Keratinocyte (primary cell): ENCODE data around the gene YY1AP1. TPM values are rescaled to one million over a fixed set of nuclear protein-coding genes. Genes with fewer than 3 reads are reported as not detected.
"Not testable (repeated sequence)": the region's sequence is repeated elsewhere in the genome, so short reads cannot be mapped to it uniquely, and the experiment has no call there.

Source experiments
- DNase-seq: peaks from one replicate; pipeline ENCODE4 v3.0.0-alpha.2; 2011; ENCODE audit warnings: low read depth, missing footprints, low spot score
- FAIRE-seq: peaks from 2 replicates; lab custom pipeline; 2011; peaks lifted over from hg19 to GRCh38; lab: Jason Lieb, UNC
- H2AFZ ChIP-seq: 2 replicates; pipeline ENCODE4 v1.6.0; 2012; ENCODE audit warnings: low read length, control low read depth, inconsistent platforms; ENCODE audit not compliant: control insufficient read depth
- H3K27ac ChIP-seq: 2 replicates; pipeline ENCODE4 v1.5.1; 2011; ENCODE audit warnings: low read length; ENCODE audit not compliant: control insufficient read depth, insufficient read depth
- H3K27me3 ChIP-seq: 3 replicates; pipeline ENCODE4 v1.6.0; 2011; ENCODE audit warnings: low read length; ENCODE audit not compliant: control insufficient read depth, insufficient read depth; ENCODE audit errors: extremely low read depth
- H3K36me3 ChIP-seq, 2 experiments: 2 replicates in 1 of 2; 3 replicates in 1 of 2; pipeline ENCODE4 v1.5.1; 2011; ENCODE audit warnings: low read length in 2 of 2, mild to moderate bottlenecking in 1 of 2; ENCODE audit not compliant: control insufficient read depth in 2 of 2, insufficient read depth in 2 of 2; ENCODE audit errors: extremely low read depth in 1 of 2
- H3K4me1 ChIP-seq: 3 replicates; pipeline ENCODE4 v1.5.1; 2011; ENCODE audit warnings: low read length; ENCODE audit not compliant: control insufficient read depth, insufficient read depth; ENCODE audit errors: extremely low read depth
- H3K4me2 ChIP-seq: 3 replicates; pipeline ENCODE4 v1.6.0; 2011; ENCODE audit warnings: low read depth, low read length; ENCODE audit not compliant: control insufficient read depth, insufficient read depth; ENCODE audit errors: extremely low read depth
- H3K4me3 ChIP-seq, 3 experiments: fragments of 200-600 bp in 1 of 3; sonication (generic) in 1 of 3; 2 replicates in 2 of 3; 3 replicates in 1 of 3; pipeline ENCODE4 v1.5.1; 2011 to 2016; ENCODE audit warnings: low read length in 3 of 3, mild to moderate bottlenecking in 3 of 3, control low read depth in 2 of 3, inconsistent platforms in 1 of 3, low read depth in 1 of 3, mixed read lengths in 1 of 3, mixed run types in 1 of 3, moderate library complexity in 1 of 3; ENCODE audit not compliant: control insufficient read depth in 2 of 3, insufficient read depth in 2 of 3; ENCODE audit errors: extremely low read depth in 1 of 3
- H3K79me2 ChIP-seq: 2 replicates; pipeline ENCODE4 v1.6.0; 2012; ENCODE audit warnings: low read length; ENCODE audit not compliant: control insufficient read depth, insufficient read depth
- H3K9ac ChIP-seq: 3 replicates; pipeline ENCODE4 v1.6.0; 2011; ENCODE audit warnings: low read length; ENCODE audit not compliant: control insufficient read depth, insufficient read depth; ENCODE audit errors: extremely low read depth
- H3K9me1 ChIP-seq: 3 replicates; pipeline ENCODE4 v1.6.0; 2011; ENCODE audit warnings: low read length; ENCODE audit not compliant: control insufficient read depth, insufficient read depth; ENCODE audit errors: extremely low read depth
- H3K9me3 ChIP-seq: 2 replicates; pipeline ENCODE4 v1.5.1; 2012; ENCODE audit warnings: low read depth, low read length; ENCODE audit not compliant: control insufficient read depth
- H4K20me1 ChIP-seq: 3 replicates; pipeline ENCODE4 v1.6.0; 2011; ENCODE audit warnings: low read length; ENCODE audit not compliant: control insufficient read depth, insufficient read depth; ENCODE audit errors: extremely low read depth
- EZH2 ChIP-seq: IDR thresholded peaks from one replicate; pipeline ENCODE4 v1.6.1; 2012; ENCODE audit warnings: inconsistent platforms, mild to moderate bottlenecking, low read length, moderate library complexity
- dilution Hi-C: fragments of 300-500 bp; cut with MboI; formaldehyde crosslinking; loops from one replicate; pipeline ENCODE4 v1.7.0; 2020; ENCODE audit warnings: low sequenced_read_pairs; ENCODE audit not compliant: extremely low pct_ligation_motif_present
- polyA plus RNA-seq, 5 experiments: library from polyadenylated mRNA; depleted of rRNA in 3 of 5; stranded (reverse) in 3 of 5; stranded (forward) in 1 of 5; unstranded in 1 of 5; fragments of >200 nt; gene quantifications; 1 replicate in 1 of 5; 2 replicates in 3 of 5; 3 replicates in 1 of 5; pipeline versions ENCODE4 v1.2.1 to v1.2.3, GENCODE V29; 2011 to 2012; ENCODE audit warnings: missing spikeins in 2 of 5, low read depth in 1 of 5, low replicate concordance in 1 of 5
- TF ChIP-seq, protein P1 (sequence below), 3 experiments: IDR thresholded peaks in 1 of 3; conservative IDR thresholded peaks in 1 of 3; optimal IDR thresholded peaks in 1 of 3; 2 replicates in 2 of 3; 3 replicates in 1 of 3; pipeline versions ENCODE3 to v1.5.1; 2011; ENCODE audit warnings: low read length in 3 of 3, mild to moderate bottlenecking in 3 of 3, moderate library complexity in 2 of 3, control low read depth in 1 of 3, inconsistent platforms in 1 of 3; ENCODE audit not compliant: insufficient read depth in 2 of 3; ENCODE audit errors: extremely low read depth in 1 of 3

Gene YY1AP1
- polyA plus RNA-seq, 1 donor (not counting 4 experiments of a cell fraction or from before 2014, with no cell fraction given) = 45.2 TPM

DNA sequence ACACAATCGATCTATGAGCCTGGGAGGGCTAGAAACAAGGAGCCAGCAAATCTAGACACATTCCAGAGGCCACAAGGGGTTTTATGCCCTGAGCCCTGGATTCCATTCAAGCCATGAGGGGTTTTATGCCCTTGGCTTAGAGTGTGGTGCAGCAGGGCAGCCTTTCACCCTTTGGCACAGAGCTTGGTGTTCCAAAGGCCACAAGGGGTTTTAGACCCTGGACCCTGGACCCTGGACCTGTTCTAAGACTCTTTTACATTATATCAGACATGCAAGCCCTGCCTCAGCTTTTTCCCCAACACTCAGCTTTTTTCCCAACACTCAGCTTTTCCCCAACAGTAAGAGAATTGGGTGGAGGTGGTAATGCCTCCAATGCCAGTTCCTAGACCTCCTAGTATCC lies 65.2 kb downstream of the YY1AP1 start:
- dilution Hi-C loops = no loop called here
- H3K9ac ChIP-seq = no peak overlapping the region
- FAIRE-seq = no peak
- no peaks in the 10 kb centered on the region for H4K20me1 ChIP-seq
- no peak overlapping the region for H3K4me2 ChIP-seq
- H3K4me3 ChIP-seq = no peak overlapping the region
- no peaks in the 10 kb centered on the region for H3K4me1 ChIP-seq
- TF ChIP-seq EZH2 = no peak
- TF ChIP-seq, protein P1, sequence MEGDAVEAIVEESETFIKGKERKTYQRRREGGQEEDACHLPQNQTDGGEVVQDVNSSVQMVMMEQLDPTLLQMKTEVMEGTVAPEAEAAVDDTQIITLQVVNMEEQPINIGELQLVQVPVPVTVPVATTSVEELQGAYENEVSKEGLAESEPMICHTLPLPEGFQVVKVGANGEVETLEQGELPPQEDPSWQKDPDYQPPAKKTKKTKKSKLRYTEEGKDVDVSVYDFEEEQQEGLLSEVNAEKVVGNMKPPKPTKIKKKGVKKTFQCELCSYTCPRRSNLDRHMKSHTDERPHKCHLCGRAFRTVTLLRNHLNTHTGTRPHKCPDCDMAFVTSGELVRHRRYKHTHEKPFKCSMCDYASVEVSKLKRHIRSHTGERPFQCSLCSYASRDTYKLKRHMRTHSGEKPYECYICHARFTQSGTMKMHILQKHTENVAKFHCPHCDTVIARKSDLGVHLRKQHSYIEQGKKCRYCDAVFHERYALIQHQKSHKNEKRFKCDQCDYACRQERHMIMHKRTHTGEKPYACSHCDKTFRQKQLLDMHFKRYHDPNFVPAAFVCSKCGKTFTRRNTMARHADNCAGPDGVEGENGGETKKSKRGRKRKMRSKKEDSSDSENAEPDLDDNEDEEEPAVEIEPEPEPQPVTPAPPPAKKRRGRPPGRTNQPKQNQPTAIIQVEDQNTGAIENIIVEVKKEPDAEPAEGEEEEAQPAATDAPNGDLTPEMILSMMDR (optimal IDR thresholded peaks at IDR 0.05 in 1 of 3, IDR thresholded peaks at IDR 0.05 in 1 of 3, conservative IDR thresholded peaks at IDR 0.05 in 1 of 3; ENCODE audit: extremely low read depth in 1 of 3, insufficient read depth in 2 of 3, low read length in 3 of 3) = no peak
- H3K9me1 ChIP-seq = no peaks in the 10 kb centered on the region
- H3K79me2 ChIP-seq = no peaks in the 10 kb centered on the region
- H2AFZ ChIP-seq = no peak overlapping the region
- no peaks in the 10 kb centered on the region for H3K27me3 ChIP-seq
- H3K9me3 ChIP-seq = peaks cover 6% of the 10 kb centered on the region
- no peak overlapping the region for H3K27ac ChIP-seq
- DNase-seq = no peak
- H3K36me3 ChIP-seq = no peaks in the 10 kb centered on the region

DNA sequence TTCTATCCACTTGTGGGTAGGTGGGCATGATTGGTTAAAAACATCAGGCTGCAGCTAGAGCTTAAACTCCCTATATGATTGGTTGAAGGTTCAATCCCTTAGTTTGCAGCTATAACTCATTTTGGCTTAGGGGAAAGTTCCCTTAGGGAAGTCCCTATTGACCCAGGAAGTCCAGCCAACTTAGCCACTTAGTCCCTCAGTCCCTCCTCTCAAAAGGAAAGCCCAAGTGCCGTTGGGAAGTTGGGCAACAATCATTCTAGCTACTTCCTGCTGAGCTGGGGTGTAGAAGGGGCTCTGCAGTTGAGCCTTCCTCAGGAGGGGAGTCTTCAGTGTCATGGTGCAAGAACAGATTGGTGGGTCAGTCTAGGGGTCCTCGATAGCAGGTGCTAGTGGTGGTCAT lies 66.4 kb downstream of the YY1AP1 start:
- Histone ChIP-seq H3K4me1 (no peaks in the 10 kb centered on the region), H3K27ac (no peak overlapping the region), H3K9me3 (peaks cover 6% of the 10 kb centered on the region), H3K36me3 (no peaks in the 10 kb centered on the region), H3K79me2 (no peaks in the 10 kb centered on the region), H3K4me2 (no peak overlapping the region), H3K4me3 (no peak overlapping the region), H4K20me1 (no peaks in the 10 kb centered on the region), H3K9ac (no peak overlapping the region), H2AFZ (no peak overlapping the region), H3K9me1 (no peaks in the 10 kb centered on the region), H3K27me3 (no peaks in the 10 kb centered on the region)
- TF ChIP-seq, protein P1 (optimal IDR thresholded peaks at IDR 0.05 in 1 of 3, IDR thresholded peaks at IDR 0.05 in 1 of 3, conservative IDR thresholded peaks at IDR 0.05 in 1 of 3; ENCODE audit: extremely low read depth in 1 of 3, insufficient read depth in 2 of 3, low read length in 3 of 3) = no peak
- FAIRE-seq (no peak), DNase-seq (no peak)
- dilution Hi-C loops = no loop called here

DNA sequence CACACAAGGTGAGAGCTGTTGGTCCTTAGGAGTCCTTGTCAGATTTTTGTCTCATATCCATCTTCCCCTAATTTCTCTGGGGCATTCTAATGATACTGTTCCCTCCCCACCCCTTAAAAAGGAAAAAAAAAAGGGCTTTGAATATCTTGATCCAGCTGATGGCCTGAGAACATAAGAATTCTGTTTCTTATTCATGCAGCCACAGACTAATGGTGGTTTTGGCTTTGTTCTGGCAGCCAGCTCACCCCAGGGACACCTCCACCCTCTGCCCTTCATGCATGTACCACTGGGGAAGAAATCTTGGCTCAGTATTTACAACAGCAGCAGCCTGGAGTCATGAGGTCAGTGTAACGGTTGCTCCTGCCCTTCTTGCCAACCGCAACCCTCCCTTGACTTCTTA lies 75.3 kb downstream of the YY1AP1 start:
- H3K27me3 ChIP-seq, dilution Hi-C loops, H3K27ac ChIP-seq, H4K20me1 ChIP-seq, H3K4me2 ChIP-seq, H3K4me1 ChIP-seq, DNase-seq, H2AFZ ChIP-seq, H3K79me2 ChIP-seq, H3K9ac ChIP-seq, H3K9me3 ChIP-seq, H3K4me3 ChIP-seq, H3K9me1 ChIP-seq, FAIRE-seq: not testable (repeated sequence)
- H3K36me3 ChIP-seq = peaks cover 5 to 11% of the 10 kb centered on the region in 2 experiments

DNA sequence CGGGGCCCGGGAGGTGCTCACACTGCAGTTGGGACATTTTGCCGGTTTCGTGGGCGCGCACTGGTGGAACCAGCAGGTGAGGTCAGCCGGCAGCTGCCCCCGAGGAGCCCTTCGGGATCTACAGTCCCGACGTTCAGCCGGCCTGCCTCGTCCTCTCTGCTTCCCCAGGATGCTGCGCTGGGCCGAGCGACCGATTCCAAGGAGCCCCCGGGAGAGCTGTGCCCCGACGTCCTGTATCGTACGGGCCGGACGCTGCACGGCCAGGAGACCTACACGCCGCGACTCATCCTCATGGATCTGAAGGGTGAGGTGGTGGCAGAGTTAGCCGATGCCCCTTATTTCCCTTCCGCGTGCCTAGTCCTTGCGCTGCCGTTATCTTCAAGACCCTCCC lies 78.3 kb downstream of the YY1AP1 start:
- H3K4me1 ChIP-seq, H3K27me3 ChIP-seq, dilution Hi-C loops, H3K4me2 ChIP-seq, H3K79me2 ChIP-seq, H3K9me3 ChIP-seq, H4K20me1 ChIP-seq, DNase-seq, H2AFZ ChIP-seq, H3K9me1 ChIP-seq, FAIRE-seq, H3K27ac ChIP-seq: not testable (repeated sequence)
- Histone ChIP-seq H3K9ac (peak overlapping the region; percentile 58), H3K36me3 (peaks cover 5 to 11% of the 10 kb centered on the region in 2 experiments), H3K4me3 (peak overlapping the region in 2 of 3 experiments; percentile 42 to 96)
